Measurements from ENCODE around the gene BAHCC1.
"Not testable (repeated sequence)": the region's sequence is repeated elsewhere in the genome, so short reads cannot be mapped to it uniquely, and the experiment has no call there.

Gene BAHCC1

DNA sequence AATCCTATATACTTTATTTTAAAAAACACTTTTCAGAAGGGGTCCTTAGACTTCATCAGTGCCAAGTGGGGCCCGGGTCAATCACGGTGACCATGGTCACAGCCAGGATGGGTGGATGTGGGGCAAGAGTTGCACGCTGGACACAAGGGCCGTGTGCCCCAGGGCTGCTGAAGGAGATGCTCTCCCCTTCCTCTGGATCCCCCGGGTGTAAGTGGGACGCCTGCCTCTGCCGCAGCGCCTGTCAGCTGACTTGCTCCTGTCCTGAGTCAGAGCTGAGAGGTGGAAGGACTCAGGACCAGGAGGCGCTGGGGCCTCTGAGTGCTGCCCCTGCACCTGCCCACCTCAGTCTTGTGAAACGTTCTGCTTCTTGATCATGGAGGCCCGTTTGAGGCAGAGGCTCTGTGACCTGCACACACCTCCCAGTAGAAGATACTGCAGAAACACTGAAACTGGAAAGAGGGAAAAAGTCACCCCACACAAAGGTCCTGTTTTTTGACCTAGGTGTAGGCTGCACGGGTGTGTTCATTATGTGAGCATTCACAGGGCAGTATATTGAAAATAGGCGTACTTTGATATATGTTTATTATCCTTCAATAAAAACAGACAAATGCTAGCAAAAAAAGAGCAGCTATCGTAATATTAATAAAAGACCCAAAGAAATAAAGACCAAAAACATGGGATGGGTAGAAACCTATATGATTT is 40.9 kb upstream of the BAHCC1 start:
- Histone ChIP-seq H4K20me1 (no peaks in the 10 kb centered on the region), H3K4me1 (peaks cover 20% of the 10 kb centered on the region), H3K9ac (no peak overlapping the region), H3K27me3 (no peaks in the 10 kb centered on the region), H3K4me2 (no peak overlapping the region), H3K9me3 (no peaks in the 10 kb centered on the region; the same call in 1 of the 2 replicates), H3K36me3 (no peaks in the 10 kb centered on the region), H3K27ac (no peak overlapping the region), H3K4me3 (no peak overlapping the region)
- TF ChIP-seq Cebpa-rat (IDR thresholded peaks at IDR 0.05) = no peak

DNA sequence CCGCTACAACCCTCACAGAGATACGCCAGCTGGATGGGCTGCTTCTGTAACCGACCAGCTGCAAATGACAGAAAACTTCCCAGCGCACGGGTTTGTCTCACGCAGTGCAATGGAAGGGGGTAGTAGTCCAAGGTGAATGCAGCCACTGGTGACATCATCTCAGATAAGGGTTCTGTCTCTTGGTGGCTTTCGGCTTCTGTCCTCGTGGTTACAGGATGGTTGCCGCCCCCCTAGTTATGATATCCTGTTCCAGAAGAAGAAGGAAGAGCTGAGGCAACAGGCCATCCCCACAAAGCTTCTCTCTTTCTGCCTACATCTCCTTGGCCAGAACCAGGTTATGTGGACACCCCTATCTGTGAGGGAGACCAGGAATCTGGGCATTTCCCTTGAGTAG is 40.3 kb upstream of the BAHCC1 start:
- Histone ChIP-seq H3K36me3 (no peaks in the 10 kb centered on the region), H3K4me3 (no peak overlapping the region), H3K9me3 (no peaks in the 10 kb centered on the region; the same call in 1 of the 2 replicates), H4K20me1 (no peaks in the 10 kb centered on the region), H3K27ac (no peak overlapping the region), H3K9ac (no peak overlapping the region), H3K27me3 (no peaks in the 10 kb centered on the region), H3K4me2 (peak overlapping the region; percentile 16; the same call in 1 of the 2 replicates), H3K4me1 (peaks cover 15% of the 10 kb centered on the region)
- TF ChIP-seq Cebpa-rat (IDR thresholded peaks at IDR 0.05) = no peak

DNA sequence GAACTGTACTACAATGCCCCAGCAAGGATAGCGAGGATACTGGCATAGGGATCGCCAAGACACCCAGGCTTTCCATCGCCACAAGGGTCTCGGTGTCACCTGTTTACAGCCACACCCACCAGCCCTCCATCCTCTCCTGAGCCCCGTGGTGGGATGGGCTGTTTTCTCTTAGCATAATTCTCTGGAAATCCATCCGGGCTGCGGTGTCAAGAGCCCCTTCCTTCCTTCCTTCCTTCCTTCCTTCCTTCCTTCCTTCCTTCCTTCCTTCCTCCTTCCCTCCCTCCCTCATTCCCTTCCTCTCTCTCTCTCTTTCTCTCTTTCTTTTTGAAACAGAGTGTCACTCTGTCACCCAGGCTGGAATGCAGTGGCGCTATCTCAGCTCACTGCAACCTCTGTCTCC is 36.0 kb upstream of the BAHCC1 start:
- Histone ChIP-seq H3K4me2 (0 out of 2 replicates have a peak overlapping the region, but pooled peaks have one; percentile 26), H3K27ac (no peak overlapping the region)

DNA sequence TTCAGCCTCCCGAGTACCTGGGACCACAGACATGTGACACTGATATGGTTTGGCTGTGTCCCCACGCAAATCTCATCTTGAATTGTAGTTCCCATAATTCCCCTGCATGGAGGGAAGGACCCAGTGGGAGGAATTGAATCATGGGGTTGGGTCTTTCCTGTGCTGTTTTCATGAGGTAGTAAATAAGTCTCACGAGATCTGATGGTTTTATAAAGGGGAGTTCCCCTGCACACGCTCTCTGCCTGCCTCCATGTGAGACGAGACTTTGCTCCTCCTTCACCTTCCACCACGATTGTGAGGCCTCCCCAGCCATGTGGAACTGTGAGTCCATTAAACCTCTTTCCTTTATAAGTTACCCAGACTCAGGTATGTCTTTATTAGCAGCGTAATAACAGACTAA is 33.3 kb upstream of the BAHCC1 start:
- H3K4me1 ChIP-seq = peaks cover 42% of the 10 kb centered on the region
- H3K27ac ChIP-seq, H3K9ac ChIP-seq, H3K4me3 ChIP-seq, H3K9me3 ChIP-seq, H3K36me3 ChIP-seq, H3K4me2 ChIP-seq: not testable (repeated sequence)
- peaks cover 39% of the 10 kb centered on the region for H3K27me3 ChIP-seq
- H4K20me1 ChIP-seq = peaks cover 32% of the 10 kb centered on the region

More for the DNA sequence above, 36.0 kb upstream of the BAHCC1 start:
- Histone ChIP-seq H3K4me1 (peaks cover 14% of the 10 kb centered on the region), H4K20me1 (peaks cover 4% of the 10 kb centered on the region; the same call in 1 of the 2 replicates), H3K36me3 (no peaks in the 10 kb centered on the region), H3K27me3 (peaks cover 11% of the 10 kb centered on the region), H3K9me3 (no peaks in the 10 kb centered on the region), H3K4me3 (no peak overlapping the region), H3K9ac (no peak overlapping the region)
- no peak for TF ChIP-seq Cebpa-rat (IDR thresholded peaks at IDR 0.05)

DNA sequence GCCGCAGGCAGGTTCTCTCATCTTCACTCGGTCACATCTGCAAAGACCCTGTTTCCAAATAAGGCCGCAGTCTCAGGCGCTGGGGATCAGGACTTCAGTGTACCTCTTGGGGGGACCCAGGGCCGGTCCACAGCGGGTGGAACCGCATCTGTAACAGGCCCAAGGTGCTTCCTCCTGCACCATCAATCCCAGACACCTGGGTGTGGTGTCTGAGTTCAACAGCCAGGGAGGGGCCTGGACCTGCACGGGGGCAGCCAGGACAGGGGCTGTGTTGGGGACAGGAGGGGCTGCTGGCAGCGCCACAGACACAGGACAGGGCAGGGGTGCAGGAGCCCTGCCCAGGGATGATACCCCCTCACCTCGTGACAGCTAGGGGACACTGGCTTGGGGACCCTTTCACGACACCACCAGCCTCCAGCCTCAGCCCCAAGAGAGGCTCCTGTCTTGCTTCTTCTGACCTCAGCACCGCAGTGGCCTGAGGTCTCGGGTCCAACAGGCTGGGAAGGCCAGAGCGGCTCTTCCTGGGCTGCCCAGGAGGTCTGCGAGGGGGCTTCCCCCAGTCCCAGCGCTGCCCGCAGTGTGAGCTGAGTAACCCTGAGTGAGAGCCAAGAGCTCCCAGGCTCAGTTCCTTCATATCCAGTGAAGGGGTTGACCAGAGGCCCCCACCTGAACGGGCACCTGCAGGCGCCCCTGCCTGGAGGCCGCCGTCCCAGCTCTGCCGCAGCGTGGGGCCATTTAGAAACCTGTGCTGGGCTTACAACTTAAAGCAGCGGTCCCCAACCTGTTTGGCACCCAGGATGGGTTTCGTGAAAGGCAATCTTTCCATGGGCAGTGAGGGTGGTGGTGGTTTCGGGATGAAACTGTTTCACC is 30.7 kb upstream of the BAHCC1 start:
- H4K20me1 ChIP-seq = peaks cover 36% of the 10 kb centered on the region
- H3K4me2 ChIP-seq = peak overlapping the region; percentile 83
- H3K9me3 ChIP-seq = no peaks in the 10 kb centered on the region
- peaks cover 43% of the 10 kb centered on the region for H3K27me3 ChIP-seq
- TF ChIP-seq Cebpa-rat (IDR thresholded peaks at IDR 0.05) = no peak
- H3K4me3 ChIP-seq = no peak overlapping the region
- no peak overlapping the region for H3K9ac ChIP-seq
- H3K36me3 ChIP-seq = no peaks in the 10 kb centered on the region
- no peak overlapping the region for H3K27ac ChIP-seq
- peaks cover 48% of the 10 kb centered on the region for H3K4me1 ChIP-seq

DNA sequence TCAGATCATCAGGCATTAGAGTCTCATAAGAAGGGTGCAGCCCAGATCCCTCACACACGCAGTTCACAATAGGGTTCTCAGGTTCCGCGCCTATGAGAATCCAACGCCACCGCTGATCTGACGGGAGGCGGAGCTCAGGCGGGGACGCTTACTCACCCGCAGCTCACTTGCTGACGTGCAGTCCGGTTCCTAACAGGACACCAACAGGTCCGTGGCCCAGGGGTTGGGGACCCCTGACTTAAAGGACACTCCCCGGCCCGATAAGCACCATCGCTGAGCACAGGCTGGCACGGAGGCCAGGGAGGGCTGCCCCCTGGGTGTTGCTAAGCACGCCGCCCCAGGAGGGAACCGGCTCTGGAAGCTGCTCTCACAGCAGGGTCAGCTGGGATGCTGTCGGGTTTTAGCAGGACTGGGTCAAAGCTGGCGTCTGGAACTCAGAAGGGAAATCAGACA is 30.1 kb upstream of the BAHCC1 start:
- TF ChIP-seq Cebpa-rat (IDR thresholded peaks at IDR 0.05) = no peak
- no peaks in the 10 kb centered on the region for H3K9me3 ChIP-seq
- no peaks in the 10 kb centered on the region for H3K36me3 ChIP-seq
- H3K27me3 ChIP-seq = peaks cover 43% of the 10 kb centered on the region
- H3K4me1 ChIP-seq = peaks cover 48% of the 10 kb centered on the region
- no peak overlapping the region for H3K9ac ChIP-seq
- H3K4me2 ChIP-seq = peak overlapping the region; percentile 83
- peak overlapping the region; percentile 31; the same call in 1 of the 2 replicates for H3K4me3 ChIP-seq
- peaks cover 36% of the 10 kb centered on the region for H4K20me1 ChIP-seq
- H3K27ac ChIP-seq = no peak overlapping the region

DNA sequence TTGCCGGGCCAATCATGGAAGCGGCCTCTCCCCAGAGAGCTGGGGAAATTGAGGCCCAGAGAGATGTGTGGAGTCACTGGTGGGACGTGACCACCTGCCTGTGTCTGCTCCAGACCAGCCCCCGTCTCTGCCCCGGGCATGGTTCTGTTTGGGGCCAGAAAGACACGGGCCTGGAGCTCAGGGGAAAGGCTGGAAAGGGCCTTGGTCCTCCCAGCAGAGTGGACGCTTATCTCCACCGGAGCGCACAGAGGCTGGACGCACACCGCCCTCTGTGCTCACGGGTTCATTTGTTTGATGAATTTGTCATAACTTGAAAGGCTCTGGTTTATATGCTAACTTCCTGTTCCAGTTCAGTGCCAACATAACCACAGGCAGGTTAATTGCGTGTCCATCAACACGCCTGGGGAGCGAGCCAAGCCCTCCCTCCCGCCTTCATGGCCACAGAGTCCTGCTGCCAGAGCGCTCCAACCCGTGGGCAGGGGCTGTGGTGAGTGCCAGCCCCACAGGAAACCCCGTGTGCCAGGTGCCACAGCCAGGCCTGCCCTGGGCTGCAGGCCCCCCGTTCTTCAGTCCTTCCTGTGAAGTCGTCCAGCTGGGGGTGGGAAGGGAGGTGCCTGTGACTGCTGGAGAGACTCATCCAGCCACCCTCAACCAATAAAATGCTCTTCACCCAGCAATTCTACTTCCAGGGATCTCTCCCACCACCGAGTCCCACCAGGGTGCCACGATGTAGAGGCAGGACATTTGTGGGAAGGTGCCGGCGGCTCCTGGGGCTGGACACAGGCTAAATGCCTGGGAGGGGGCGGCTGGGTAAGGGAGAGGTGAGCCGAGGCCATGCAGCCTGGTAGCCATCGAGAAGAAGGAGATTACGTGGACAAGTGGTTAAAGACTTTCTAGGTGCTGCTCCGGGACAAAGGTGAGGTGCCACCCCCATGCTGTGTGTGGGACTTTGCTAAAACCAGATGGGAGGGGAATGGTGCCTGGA is 29.4 kb upstream of the BAHCC1 start:
- Histone ChIP-seq H3K27me3 (peaks cover 43% of the 10 kb centered on the region), H3K9me3 (no peaks in the 10 kb centered on the region), H3K4me2 (peak overlapping the region; percentile 83), H3K4me1 (peaks cover 48% of the 10 kb centered on the region), H3K4me3 (peak overlapping the region; percentile 31; the same call in 1 of the 2 replicates), H3K36me3 (no peaks in the 10 kb centered on the region), H4K20me1 (peaks cover 36% of the 10 kb centered on the region), H3K27ac (no peak overlapping the region), H3K9ac (no peak overlapping the region)
- TF ChIP-seq Cebpa-rat (IDR thresholded peaks at IDR 0.05) = no peak

DNA sequence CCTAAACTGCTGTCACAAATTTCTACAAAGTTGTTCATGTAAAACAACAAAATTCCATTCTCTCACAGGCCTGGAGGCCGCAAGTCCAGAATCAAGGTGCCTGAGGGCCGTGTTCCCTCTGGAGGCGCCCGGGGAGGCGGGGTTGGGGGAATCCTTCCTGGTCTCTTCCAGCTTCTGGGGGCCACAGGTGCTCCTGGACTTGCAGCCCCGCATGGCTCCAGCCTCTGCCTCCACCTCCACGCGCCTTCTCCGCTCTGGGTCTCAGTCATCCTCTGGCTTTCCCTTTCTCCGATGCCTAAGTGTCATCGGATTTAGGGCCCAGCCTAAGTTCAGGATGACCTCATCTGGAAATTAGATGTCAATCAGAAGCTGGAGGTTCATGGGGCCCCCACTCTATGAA is 28.6 kb upstream of the BAHCC1 start:
- peak overlapping the region; percentile 83 for H3K4me2 ChIP-seq
- no peak overlapping the region for H3K27ac ChIP-seq
- peaks cover 43% of the 10 kb centered on the region for H3K27me3 ChIP-seq
- H3K36me3 ChIP-seq = no peaks in the 10 kb centered on the region
- no peak for TF ChIP-seq Cebpa-rat (IDR thresholded peaks at IDR 0.05)
- H3K4me1 ChIP-seq = peaks cover 48% of the 10 kb centered on the region
- H3K9me3 ChIP-seq = no peaks in the 10 kb centered on the region
- H4K20me1 ChIP-seq = peaks cover 36% of the 10 kb centered on the region
- H3K9ac ChIP-seq = no peak overlapping the region
- H3K4me3 ChIP-seq = no peak overlapping the region

DNA sequence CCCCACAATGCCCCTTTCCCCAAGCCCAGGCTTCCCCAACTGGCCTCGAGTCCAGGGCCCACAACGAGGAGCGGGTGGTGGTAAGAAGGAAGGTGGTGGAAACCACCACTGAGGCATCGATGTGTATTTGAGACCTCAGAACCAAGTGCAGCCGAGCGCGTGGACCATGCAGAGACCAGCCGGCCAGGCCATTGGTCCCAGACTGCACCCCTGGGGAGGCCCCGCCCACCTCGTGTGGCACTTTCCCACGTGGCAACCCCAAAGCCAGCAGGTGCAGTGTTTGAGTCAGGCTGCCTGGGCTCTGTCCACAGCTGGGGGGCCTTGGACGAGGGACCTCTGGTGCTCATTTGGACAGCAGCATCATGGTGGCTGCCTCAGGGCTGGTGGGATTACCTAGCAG is 28.1 kb upstream of the BAHCC1 start:
- Histone ChIP-seq H3K27me3 (peaks cover 43% of the 10 kb centered on the region), H3K4me1 (peaks cover 48% of the 10 kb centered on the region), H3K4me3 (no peak overlapping the region), H3K9ac (no peak overlapping the region), H3K4me2 (peak overlapping the region; percentile 83), H3K9me3 (no peaks in the 10 kb centered on the region), H3K36me3 (no peaks in the 10 kb centered on the region), H3K27ac (no peak overlapping the region), H4K20me1 (peaks cover 36% of the 10 kb centered on the region)
- TF ChIP-seq Cebpa-rat (IDR thresholded peaks at IDR 0.05) = no peak
